Mesendoderm (in vitro differentiated cells): ENCODE results near the gene KRTAP12-1. TPM values are rescaled to one million over a fixed set of nuclear protein-coding genes. Genes with fewer than 3 reads are reported as not detected.

Experiments used
- DNase-seq: peaks from one replicate; pipeline ENCODE4 v3.0.0; 2013
- H2AK5ac ChIP-seq: 2 replicates; pipeline ENCODE4 v1.6.1; 2013; ENCODE audit warnings: low read length, inconsistent platforms
- H2BK120ac ChIP-seq: 2 replicates; pipeline ENCODE4 v1.6.1; 2013; ENCODE audit warnings: low read depth, mild to moderate bottlenecking, low read length, moderate library complexity, mixed read lengths
- H2BK15ac ChIP-seq: replicated peaks from 2 replicates; pipeline ENCODE4 v1.6.1; 2013; ENCODE audit warnings: low read depth, mild to moderate bottlenecking, moderate library complexity
- H2BK5ac ChIP-seq: 2 replicates; pipeline ENCODE4 v1.6.1; 2013; ENCODE audit warnings: low read length, inconsistent platforms
- H3K18ac ChIP-seq: 2 replicates; pipeline ENCODE4 v1.6.1; 2013; ENCODE audit warnings: mild to moderate bottlenecking, low read length, mixed read lengths
- H3K23ac ChIP-seq: one replicate; pipeline ENCODE4 v1.6.1; 2013; ENCODE audit warnings: low read length
- H3K27ac ChIP-seq: 2 replicates; pipeline ENCODE4 v1.5.1; 2013; ENCODE audit warnings: low read depth, mild to moderate bottlenecking, inconsistent platforms, low read length, moderate library complexity
- H3K27me3 ChIP-seq: 2 replicates; pipeline ENCODE4 v1.6.1; 2013; ENCODE audit warnings: low read length, control low read depth, mild to moderate bottlenecking, inconsistent platforms; ENCODE audit not compliant: insufficient read depth, poor library complexity
- H3K36me3 ChIP-seq: 2 replicates; pipeline ENCODE4 v1.6.1; 2013; ENCODE audit warnings: low read length, inconsistent platforms; ENCODE audit not compliant: control insufficient read depth, insufficient read depth
- H3K4ac ChIP-seq: one replicate; pipeline ENCODE4 v1.6.1; 2013; ENCODE audit warnings: low read depth, mild to moderate bottlenecking, low read length, moderate library complexity
- H3K4me1 ChIP-seq: 2 replicates; pipeline ENCODE4 v1.6.1; 2013; ENCODE audit warnings: low read depth, low read length, inconsistent platforms; ENCODE audit not compliant: control insufficient read depth
- H3K4me2 ChIP-seq: 2 replicates; pipeline ENCODE4 v1.6.1; 2013; ENCODE audit warnings: low read length
- H3K4me3 ChIP-seq: 2 replicates; pipeline ENCODE4 v1.5.1; 2013; ENCODE audit warnings: mild to moderate bottlenecking, low read length
- H3K56ac ChIP-seq: one replicate; pipeline ENCODE4 v1.6.1; 2013; ENCODE audit warnings: low read length
- H3K79me1 ChIP-seq: 2 replicates; pipeline ENCODE4 v1.6.1; 2013; ENCODE audit warnings: low read length, inconsistent platforms
- H3K79me2 ChIP-seq: 2 replicates; pipeline ENCODE4 v1.6.1; 2013; ENCODE audit warnings: mild to moderate bottlenecking, low read length; ENCODE audit not compliant: control insufficient read depth, insufficient read depth
- H3K9ac ChIP-seq: 2 replicates; pipeline ENCODE4 v1.6.1; 2013; ENCODE audit warnings: low read length, inconsistent platforms
- H4K5ac ChIP-seq: one replicate; pipeline ENCODE4 v1.6.1; 2013; ENCODE audit warnings: low read length
- H4K8ac ChIP-seq: one replicate; pipeline ENCODE4 v1.6.1; 2013; ENCODE audit warnings: low read depth, mild to moderate bottlenecking, control low read depth, low read length, moderate library complexity
- WGBS: extraction: QIAGEN DNeasy Blood & Tissue Kit; methylation state at CpG from one replicate; pipeline ENCODE4 v1.1.7; 2013; ENCODE audit warnings: low lambda C conversion rate, missing lambda C conversion rate; ENCODE audit not compliant: insufficient coverage; ENCODE audit errors: extremely low coverage; 5-methylcytosine and 5-hydroxymethylcytosine counted together
- polyA plus RNA-seq, 2 experiments: library from polyadenylated mRNA; stranded (reverse); fragments of 200-250 nt; gene quantifications; one replicate each; pipeline ENCODE4 v1.2.3, GENCODE V29; 2013

The KRTAP12-1 gene
- 0.18 TPM for polyA plus RNA-seq (2013, experiment 1 of 2)
- 0.20 TPM for polyA plus RNA-seq (2013, experiment 2 of 2)

- Histone ChIP-seq H3K79me1 (no peaks in the 10 kb centered on the region), H2BK5ac (no peak within 1 kb of the TSS), H3K9ac (no peak within 1 kb of the TSS), H3K4me2 (no peak within 1 kb of the TSS), H4K8ac (no peak within 1 kb of the TSS), H3K36me3 (no peaks in the 10 kb centered on the region), H2AK5ac (no peak within 1 kb of the TSS), H2BK120ac (no peak within 1 kb of the TSS), H3K27ac (no peak within 1 kb of the TSS), H3K18ac (no peak within 1 kb of the TSS), H3K4me3 (no peak within 1 kb of the TSS), H3K23ac (no peak within 1 kb of the TSS), H4K5ac (no peak within 1 kb of the TSS), H3K79me2 (no peaks in the 10 kb centered on the region), H3K27me3 (no peaks in the 10 kb centered on the region), H3K56ac (no peak within 1 kb of the TSS), H2BK15ac (no peak within 1 kb of the TSS), H3K4me1 (peaks cover 2% of the 10 kb centered on the region), H3K4ac (no peak within 1 kb of the TSS)
- no CpG with 5 or more reads among the region's 23 CpGs for WGBS
- DNase-seq, result no peak
These were observed at the start of gene KRTAP12-1 for GRCh38 chr21:44681861-44682579. KRTAP12-1 (minus strand) TSS chr21:44682163; CDS start chr21:44682123, 40 bp downstream.

- H4K8ac ChIP-seq, result no peak overlapping the region
- no peaks in the 10 kb centered on the region for H3K36me3 ChIP-seq
- no peak overlapping the region for H3K56ac ChIP-seq
- no peak overlapping the region for H3K23ac ChIP-seq
- no peak overlapping the region for H3K27ac ChIP-seq
- H2BK5ac ChIP-seq, result no peak overlapping the region
- WGBS, result no CpG with 5 or more reads among the region's 9 CpGs
- H3K79me1 ChIP-seq, result no peaks in the 10 kb centered on the region
- no peaks in the 10 kb centered on the region for H3K4me1 ChIP-seq
- H3K79me2 ChIP-seq, result no peaks in the 10 kb centered on the region
- H2BK15ac ChIP-seq, result no peak overlapping the region
- no peaks in the 10 kb centered on the region for H3K27me3 ChIP-seq
- H3K9ac ChIP-seq, result no peak overlapping the region
- H2BK120ac ChIP-seq, result no peak overlapping the region
- no peak overlapping the region for H3K18ac ChIP-seq
- H3K4ac ChIP-seq, result no peak overlapping the region
- H2AK5ac ChIP-seq, result no peak overlapping the region
- no peak for DNase-seq
- H3K4me3 ChIP-seq, result no peak overlapping the region
- H3K4me2 ChIP-seq, result no peak overlapping the region
- H4K5ac ChIP-seq, result no peak overlapping the region
These were observed 49.1 kb upstream of the KRTAP12-1 start for GRCh38 chr21:44730951-44731579.

- H3K79me1 ChIP-seq, result no peaks in the 10 kb centered on the region
- H3K18ac ChIP-seq, result no peak overlapping the region
- DNase-seq, result no peak
- no peak overlapping the region for H3K4me3 ChIP-seq
- H3K9ac ChIP-seq, result no peak overlapping the region
- H2AK5ac ChIP-seq, result no peak overlapping the region
- H3K56ac ChIP-seq, result no peak overlapping the region
- no peak overlapping the region for H3K23ac ChIP-seq
- no peak overlapping the region for H2BK5ac ChIP-seq
- H3K27me3 ChIP-seq, result no peaks in the 10 kb centered on the region
- no peaks in the 10 kb centered on the region for H3K36me3 ChIP-seq
- no peaks in the 10 kb centered on the region for H3K4me1 ChIP-seq
- no CpG with 5 or more reads among the region's 7 CpGs for whole genome bisulfite sequencing
- H3K4me2 ChIP-seq, result no peak overlapping the region
- H2BK15ac ChIP-seq, result no peak overlapping the region
- no peak overlapping the region for H3K27ac ChIP-seq
- no peak overlapping the region for H3K4ac ChIP-seq
- H2BK120ac ChIP-seq, result no peak overlapping the region
- no peak overlapping the region for H4K5ac ChIP-seq
- no peak overlapping the region for H4K8ac ChIP-seq
- no peaks in the 10 kb centered on the region for H3K79me2 ChIP-seq
These were observed 48.0 kb upstream of the KRTAP12-1 start for GRCh38 chr21:44730028-44730395.

GRCh38 chr21:44729336-44730027, 47.5 kb upstream of the KRTAP12-1 start:
- Histone ChIP-seq H2BK5ac (no peak overlapping the region), H3K36me3 (no peaks in the 10 kb centered on the region), H3K9ac (no peak overlapping the region), H3K27ac (no peak overlapping the region), H4K8ac (no peak overlapping the region), H3K23ac (no peak overlapping the region), H4K5ac (no peak overlapping the region), H3K79me2 (no peaks in the 10 kb centered on the region), H3K4ac (no peak overlapping the region), H3K18ac (no peak overlapping the region), H3K27me3 (no peaks in the 10 kb centered on the region), H3K4me2 (no peak overlapping the region), H3K56ac (no peak overlapping the region), H2BK120ac (no peak overlapping the region), H3K4me1 (no peaks in the 10 kb centered on the region), H3K4me3 (no peak overlapping the region), H2AK5ac (no peak overlapping the region), H2BK15ac (no peak overlapping the region), H3K79me1 (no peaks in the 10 kb centered on the region)
- DNase-seq, result no peak
- WGBS, result no CpG with 5 or more reads among the region's 23 CpGs

GRCh38 chr21:44728716-44729115, 46.8 kb upstream of the KRTAP12-1 start:
- H2BK15ac ChIP-seq, result no peak overlapping the region
- H3K27me3 ChIP-seq, result no peaks in the 10 kb centered on the region
- H3K18ac ChIP-seq, result no peak overlapping the region
- WGBS, result no CpG with 5 or more reads among the region's 14 CpGs
- H4K8ac ChIP-seq, result no peak overlapping the region
- H3K36me3 ChIP-seq, result no peaks in the 10 kb centered on the region
- no peak overlapping the region for H3K9ac ChIP-seq
- no peak overlapping the region for H3K4ac ChIP-seq
- H2BK120ac ChIP-seq, result no peak overlapping the region
- H3K56ac ChIP-seq, result no peak overlapping the region
- H3K4me3 ChIP-seq, result no peak overlapping the region
- H3K27ac ChIP-seq, result no peak overlapping the region
- no peaks in the 10 kb centered on the region for H3K79me2 ChIP-seq
- no peak overlapping the region for H3K4me2 ChIP-seq
- no peak overlapping the region for H3K23ac ChIP-seq
- no peak overlapping the region for H4K5ac ChIP-seq
- no peak overlapping the region for H2BK5ac ChIP-seq
- H3K79me1 ChIP-seq, result no peaks in the 10 kb centered on the region
- no peak overlapping the region for H2AK5ac ChIP-seq
- DNase-seq, result no peak
- H3K4me1 ChIP-seq, result no peaks in the 10 kb centered on the region
